Activated CD4-positive, alpha-beta memory T cell treated with anti-CD3 and anti-CD28 coated beads, Interleukin-2, amount 10 ng/mL, durations not matched to agents 7 days and 5 days (primary cell): ENCODE measurements around the gene TMEM214. TPM values are rescaled to one million over a fixed set of nuclear protein-coding genes. Genes with fewer than 3 reads are reported as not detected.

ENCODE experiments used
- CTCF ChIA-PET: fragments of 350-600 bp; sonication (Branson Sonifier 250); formaldehyde crosslinking; loops from one replicate; lab custom pipeline; 2021; ENCODE audit warnings: antibody characterized with exemption, inconsistent platforms; lab: Charles Lee
- POLR2A ChIA-PET: fragments of 350-600 bp; sonication (Branson Sonifier 250); formaldehyde crosslinking; loops from one replicate; lab custom pipeline; 2021; ENCODE audit warnings: antibody characterized with exemption; lab: Charles Lee
- DNase-seq: peaks from one replicate; pipeline ENCODE4 v3.0.0-alpha.2; 2020
- H3K27ac Mint-ChIP-seq: one replicate; pipeline ENCODE4 v1.8.0; 2021; ENCODE audit warnings: mild to moderate bottlenecking, mixed read lengths
- H3K27me3 Mint-ChIP-seq: one replicate; pipeline ENCODE4 v1.8.0; 2021; ENCODE audit warnings: mixed read lengths
- H3K36me3 Mint-ChIP-seq: one replicate; pipeline ENCODE4 v1.8.0; 2021; ENCODE audit warnings: low read depth, mixed read lengths
- H3K4me1 Mint-ChIP-seq: one replicate; pipeline ENCODE4 v1.8.0; 2021; ENCODE audit warnings: mixed read lengths
- H3K4me3 Mint-ChIP-seq: one replicate; pipeline ENCODE4 v1.8.0; 2021; ENCODE audit warnings: mild to moderate bottlenecking, mixed read lengths
- H3K9me3 Mint-ChIP-seq: one replicate; pipeline ENCODE4 v1.8.0; 2021; ENCODE audit warnings: mixed read lengths
- total RNA-seq, 2 experiments: library from RNA; stranded (reverse); gene quantifications; one replicate each; pipeline ENCODE4 v1.2.3, GENCODE V29; 2021

The TMEM214 gene
- total RNA-seq, 2 experiments from 2014 or later = 80.4 to 80.7 TPM

DNA sequence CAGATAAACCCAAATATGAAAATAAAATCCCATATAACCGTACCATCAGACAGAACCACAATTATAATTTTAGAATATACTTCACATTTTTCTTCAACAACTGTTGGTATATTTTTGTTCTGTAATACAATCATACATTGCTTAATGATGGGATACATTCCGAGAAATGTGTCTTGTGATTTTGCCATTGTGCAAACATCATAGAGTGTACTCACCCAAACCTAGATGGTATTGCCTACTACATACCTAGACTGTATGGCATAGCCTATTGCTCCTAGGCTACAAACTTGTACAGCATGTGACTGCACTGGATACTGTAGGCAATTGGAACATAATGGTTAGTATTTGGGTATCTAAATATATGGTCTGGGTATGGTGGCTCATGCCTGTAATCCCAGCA, 31.8 kb upstream of the TMEM214 start:
- CTCF ChIA-PET = no interaction called here

DNA sequence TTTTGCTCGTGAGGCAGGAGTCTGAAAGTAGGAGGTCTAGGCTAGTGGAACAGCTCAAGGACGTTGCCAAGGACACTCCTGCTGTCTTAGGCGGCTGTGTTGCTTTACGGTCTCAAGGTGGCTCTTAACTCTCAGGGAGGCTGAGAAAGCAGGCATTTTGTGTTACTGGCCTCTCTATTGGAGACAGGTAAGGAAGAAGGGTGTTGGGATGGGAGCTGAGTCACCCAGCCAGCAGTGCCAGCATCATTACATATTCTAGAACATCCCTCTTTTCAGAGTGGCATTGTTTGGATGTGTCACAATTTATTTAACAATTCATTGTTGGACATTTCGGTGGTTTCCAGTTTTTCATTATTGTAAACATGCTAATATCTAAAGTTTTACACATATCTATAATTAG, 30.8 kb upstream of the TMEM214 start:
- no peak overlapping the region for H3K4me3 Mint-ChIP-seq
- H3K36me3 Mint-ChIP-seq = no peaks in the 10 kb centered on the region
- ChIA-PET POLR2A (no interaction called here), CTCF (no interaction called here)
- DNase-seq = no peak
- peaks cover 15% of the 10 kb centered on the region for H3K27me3 Mint-ChIP-seq
- H3K9me3 Mint-ChIP-seq = no peaks in the 10 kb centered on the region
- no peaks in the 10 kb centered on the region for H3K4me1 Mint-ChIP-seq
- no peak overlapping the region for H3K27ac Mint-ChIP-seq

More for the DNA sequence above, 31.8 kb upstream of the TMEM214 start:
- H3K4me3 Mint-ChIP-seq = no peak overlapping the region
- no peaks in the 10 kb centered on the region for H3K36me3 Mint-ChIP-seq
- H3K27ac Mint-ChIP-seq = no peak overlapping the region
- peaks cover 12% of the 10 kb centered on the region for H3K27me3 Mint-ChIP-seq
- no peak for DNase-seq
- POLR2A ChIA-PET = no interaction called here
- H3K4me1 Mint-ChIP-seq = no peaks in the 10 kb centered on the region
- no peaks in the 10 kb centered on the region for H3K9me3 Mint-ChIP-seq

GRCh38 chr2:27003007-27003406, 29.8 kb upstream of the TMEM214 start:
- Mint-ChIP-seq H3K9me3 (no peaks in the 10 kb centered on the region), H3K4me1 (no peaks in the 10 kb centered on the region), H3K27me3 (peaks cover 23% of the 10 kb centered on the region), H3K36me3 (no peaks in the 10 kb centered on the region), H3K27ac (no peak overlapping the region), H3K4me3 (no peak overlapping the region)
- ChIA-PET CTCF (interaction anchor here (2.5 kb wide), 1 partner anchor 41 kb away, joined by 9 read pairs; no protein-coding TSS in a partner anchor), POLR2A (no interaction called here)
- no peak for DNase-seq

GRCh38 chr2:27003857-27004256, 28.9 kb upstream of the TMEM214 start:
- Mint-ChIP-seq H3K4me1 (no peaks in the 10 kb centered on the region), H3K27me3 (peaks cover 24% of the 10 kb centered on the region), H3K4me3 (no peak overlapping the region), H3K36me3 (no peaks in the 10 kb centered on the region), H3K27ac (no peak overlapping the region), H3K9me3 (no peaks in the 10 kb centered on the region)
- DNase-seq = no peak
- ChIA-PET POLR2A (no interaction called here), CTCF (interaction anchor here (0.7 to 2.5 kb wide), 3 partner anchors 12 to 42 kb away, joined by 4 to 9 read pairs (median 6); no protein-coding TSS in a partner anchor)

DNA sequence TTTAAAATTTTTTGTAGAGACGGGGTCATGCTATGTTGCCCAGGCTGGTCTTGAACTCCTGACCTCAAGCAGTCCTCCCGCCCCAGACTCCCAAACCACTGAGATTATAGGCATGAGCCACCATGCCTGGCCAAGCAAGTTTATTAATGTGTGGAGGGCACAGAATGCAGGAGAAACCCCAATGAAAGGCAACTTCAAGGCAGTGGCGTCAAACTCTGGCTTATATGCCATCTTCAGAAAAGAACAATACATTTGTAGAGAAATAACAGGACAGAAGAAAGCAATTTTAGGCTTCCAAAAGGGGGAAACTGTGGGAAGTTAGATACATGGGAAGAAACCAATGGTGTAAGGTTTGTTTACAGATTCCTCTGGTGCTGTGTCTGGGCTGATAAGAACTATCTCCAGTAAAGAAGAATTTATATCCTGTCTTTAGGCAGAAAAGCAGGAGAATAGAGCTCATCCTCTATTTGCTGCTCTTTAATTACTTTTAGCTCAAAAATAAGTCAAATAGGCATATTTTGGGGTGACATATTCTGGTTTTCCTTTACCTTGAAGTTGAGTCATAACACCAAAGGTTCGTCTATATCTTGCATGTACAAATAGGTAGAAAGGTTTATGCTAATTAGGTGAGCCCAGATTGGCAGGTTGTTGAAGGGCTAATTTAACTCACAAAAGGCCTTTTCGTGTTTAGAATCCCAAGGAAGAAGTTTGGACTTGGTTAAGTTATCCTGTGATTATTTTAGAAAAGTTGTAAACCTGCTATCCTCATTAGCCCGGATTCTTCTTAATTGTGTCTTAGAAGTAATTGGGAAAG, 26.0 kb upstream of the TMEM214 start:
- CTCF ChIA-PET = interaction anchor here (0.6 to 1.0 kb wide), 3 partner anchors 9 to 45 kb away, joined by 3 read pairs; no protein-coding TSS in a partner anchor
- DNase-seq = no peak
- no peaks in the 10 kb centered on the region for H3K9me3 Mint-ChIP-seq
- H3K4me3 Mint-ChIP-seq = no peak overlapping the region
- no peak overlapping the region for H3K27ac Mint-ChIP-seq
- H3K36me3 Mint-ChIP-seq = no peaks in the 10 kb centered on the region
- POLR2A ChIA-PET = no interaction called here
- peaks cover 25% of the 10 kb centered on the region for H3K27me3 Mint-ChIP-seq
- peaks cover 7% of the 10 kb centered on the region for H3K4me1 Mint-ChIP-seq

DNA sequence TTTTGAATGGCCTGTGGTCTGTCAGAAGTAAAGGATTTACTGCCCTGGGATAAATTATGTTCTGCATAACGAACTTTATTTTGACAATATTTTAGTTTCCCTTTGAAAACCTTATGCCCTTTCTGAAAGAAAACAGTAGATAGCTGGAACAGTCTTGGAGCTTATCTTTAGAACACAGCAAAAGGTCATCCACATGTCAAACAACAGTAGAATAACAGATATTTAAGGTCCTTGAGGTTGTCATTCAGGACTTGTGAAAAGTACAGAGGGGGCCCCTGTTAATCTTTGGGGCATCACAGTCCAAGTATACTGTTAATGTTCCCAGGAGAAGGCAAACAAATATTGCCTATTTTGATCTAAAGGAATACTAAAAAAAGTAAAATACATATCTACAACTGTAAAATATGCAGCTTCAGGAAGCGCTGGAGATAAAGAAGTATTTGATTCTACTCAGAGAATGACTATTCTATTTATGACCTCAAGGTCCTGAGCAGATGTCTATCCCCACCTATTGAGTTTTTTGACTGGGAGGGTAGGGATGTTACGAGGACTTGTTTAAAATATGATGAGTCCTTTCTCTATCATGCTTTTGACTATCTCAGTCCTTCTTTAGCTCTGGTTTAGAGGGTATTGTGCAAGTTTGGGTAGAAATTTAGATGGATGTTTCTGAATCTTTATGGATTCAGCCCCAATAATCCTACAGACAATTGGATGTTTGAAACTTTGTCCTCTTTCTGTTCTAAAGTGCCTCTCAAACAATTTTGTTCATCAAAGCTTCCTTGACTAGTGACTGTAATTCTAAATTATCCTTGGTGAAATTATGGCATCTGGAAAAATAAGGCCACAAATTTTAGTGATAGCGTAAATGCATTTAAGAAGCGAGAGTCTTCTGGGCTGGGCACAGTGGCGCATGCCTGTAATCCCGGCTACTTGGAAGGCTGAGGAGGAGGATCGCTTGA, 25.1 kb upstream of the TMEM214 start:
- peaks cover 7% of the 10 kb centered on the region for H3K4me1 Mint-ChIP-seq
- POLR2A ChIA-PET = no interaction called here
- CTCF ChIA-PET = interaction anchor here (1.0 kb wide), 1 partner anchor 46 kb away, joined by 3 read pairs; no protein-coding TSS in a partner anchor
- no peaks in the 10 kb centered on the region for H3K36me3 Mint-ChIP-seq
- no peak for DNase-seq
- peaks cover 25% of the 10 kb centered on the region for H3K27me3 Mint-ChIP-seq
- H3K27ac Mint-ChIP-seq = no peak overlapping the region
- no peaks in the 10 kb centered on the region for H3K9me3 Mint-ChIP-seq
- no peak overlapping the region for H3K4me3 Mint-ChIP-seq

GRCh38 chr2:27008678-27009077, 24.1 kb upstream of the TMEM214 start:
- H3K4me1 Mint-ChIP-seq = peaks cover 7% of the 10 kb centered on the region
- no peaks in the 10 kb centered on the region for H3K9me3 Mint-ChIP-seq
- H3K36me3 Mint-ChIP-seq = no peaks in the 10 kb centered on the region
- CTCF ChIA-PET = interaction anchor here (1.9 kb wide), 1 partner anchor 162 kb away, joined by 4 read pairs; no protein-coding TSS in a partner anchor
- no peak overlapping the region for H3K4me3 Mint-ChIP-seq
- DNase-seq = no peak
- peaks cover 25% of the 10 kb centered on the region for H3K27me3 Mint-ChIP-seq
- H3K27ac Mint-ChIP-seq = no peak overlapping the region
- POLR2A ChIA-PET = no interaction called here

DNA sequence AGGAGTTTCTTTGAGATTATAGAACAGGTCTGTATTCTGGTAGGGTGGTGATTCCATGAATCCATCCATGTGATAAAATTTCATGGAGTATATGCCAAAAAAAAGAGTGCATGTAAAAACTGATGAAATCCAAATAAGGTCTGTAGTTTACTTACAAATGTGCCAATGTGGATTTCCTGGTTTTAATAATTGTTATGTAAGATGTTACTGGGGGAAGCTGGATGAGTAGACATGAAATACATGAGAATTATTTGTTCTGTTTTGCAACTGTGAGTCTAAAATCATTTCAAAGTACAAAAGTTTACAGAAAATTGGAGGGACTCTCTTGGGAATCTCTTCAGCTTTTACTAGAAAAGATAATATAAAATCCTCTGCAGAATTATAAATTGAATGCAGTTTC, 23.7 kb upstream of the TMEM214 start:
- no peak overlapping the region for H3K4me3 Mint-ChIP-seq
- H3K27ac Mint-ChIP-seq = no peak overlapping the region
- H3K36me3 Mint-ChIP-seq = no peaks in the 10 kb centered on the region
- CTCF ChIA-PET = interaction anchor here (1.9 kb wide), 1 partner anchor 163 kb away, joined by 4 read pairs; no protein-coding TSS in a partner anchor
- no peaks in the 10 kb centered on the region for H3K9me3 Mint-ChIP-seq
- DNase-seq = no peak
- H3K27me3 Mint-ChIP-seq = peaks cover 25% of the 10 kb centered on the region
- H3K4me1 Mint-ChIP-seq = peaks cover 7% of the 10 kb centered on the region
- POLR2A ChIA-PET = no interaction called here

DNA sequence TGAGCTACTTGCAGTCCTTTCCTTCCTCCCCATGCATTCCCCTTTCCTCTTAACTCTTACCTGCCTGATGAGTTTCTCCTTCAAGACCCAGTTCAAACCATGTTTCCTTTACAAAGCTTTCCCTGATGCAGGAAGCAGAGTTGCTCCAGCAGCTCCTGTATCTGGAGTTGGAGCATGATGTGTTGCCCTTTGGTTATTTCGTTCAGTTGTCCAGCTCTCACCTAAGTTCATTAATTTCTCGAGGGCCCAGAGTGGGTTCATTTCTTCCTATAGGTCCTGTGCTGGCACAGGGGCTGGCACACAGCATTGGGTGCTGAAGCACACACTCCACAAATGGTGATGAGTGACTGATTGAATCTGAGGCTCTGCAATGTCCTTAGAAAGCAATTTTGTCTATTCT, 23.0 kb upstream of the TMEM214 start:
- DNase-seq = no peak
- Mint-ChIP-seq H3K4me3 (no peak overlapping the region), H3K36me3 (no peaks in the 10 kb centered on the region), H3K4me1 (peaks cover 7% of the 10 kb centered on the region), H3K9me3 (no peaks in the 10 kb centered on the region), H3K27me3 (peaks cover 24% of the 10 kb centered on the region), H3K27ac (no peak overlapping the region)
- POLR2A ChIA-PET = no interaction called here
- CTCF ChIA-PET = interaction anchor here (0.9 to 1.9 kb wide), 2 partner anchors 48 to 164 kb away, joined by 3 to 4 read pairs; no protein-coding TSS in a partner anchor

DNA sequence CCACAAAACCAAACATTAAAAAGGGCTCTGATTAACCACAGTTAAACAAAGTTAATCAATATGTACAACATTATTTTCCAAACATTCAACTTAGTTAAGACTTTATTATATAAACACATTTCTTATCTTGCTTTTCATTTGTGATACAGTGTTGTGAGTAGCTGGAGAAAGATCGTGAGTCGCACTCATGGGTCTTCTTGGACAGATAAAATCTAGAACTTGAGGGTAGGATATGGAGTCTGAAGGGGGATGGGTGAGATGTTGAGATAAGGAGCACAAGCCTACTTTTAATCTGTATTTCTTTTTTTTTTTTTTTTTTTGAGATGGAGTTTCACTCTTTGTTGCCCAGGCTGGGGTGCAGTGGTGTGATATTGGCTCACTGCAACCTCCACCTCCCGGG, 22.6 kb upstream of the TMEM214 start:
- peaks cover 24% of the 10 kb centered on the region for H3K27me3 Mint-ChIP-seq
- POLR2A ChIA-PET = no interaction called here

DNA sequence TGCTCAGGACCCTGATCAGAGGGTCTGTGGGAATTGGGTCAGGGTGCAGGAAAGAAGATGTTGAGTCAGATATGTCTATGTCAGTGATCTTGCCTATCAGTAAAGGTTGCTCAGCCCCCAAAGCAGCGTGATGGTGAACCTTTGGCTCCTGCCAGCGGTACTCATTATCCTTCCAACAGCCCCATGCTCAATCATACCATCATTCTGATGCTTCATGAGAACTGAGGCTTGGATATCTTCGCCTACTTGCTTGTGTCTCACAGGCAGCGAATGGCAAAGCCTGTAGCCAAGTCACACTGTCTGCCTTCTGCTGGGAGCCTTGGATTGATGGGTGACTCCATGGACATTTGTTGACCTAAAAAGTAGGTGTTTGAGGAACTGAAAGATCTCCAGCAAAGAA, 19.0 kb upstream of the TMEM214 start:
- H3K4me3 Mint-ChIP-seq = no peak overlapping the region
- DNase-seq = no peak
- CTCF ChIA-PET = interaction anchor here (0.9 to 8.1 kb wide), 2 partner anchors 15 to 51 kb away, joined by 4 to 115 read pairs; no protein-coding TSS in a partner anchor
- H3K27ac Mint-ChIP-seq = no peak overlapping the region
- H3K9me3 Mint-ChIP-seq = no peaks in the 10 kb centered on the region
- peaks cover 13% of the 10 kb centered on the region for H3K4me1 Mint-ChIP-seq
- H3K27me3 Mint-ChIP-seq = peaks cover 8% of the 10 kb centered on the region
- H3K36me3 Mint-ChIP-seq = no peaks in the 10 kb centered on the region
- POLR2A ChIA-PET = no interaction called here

More for the DNA sequence above, 22.6 kb upstream of the TMEM214 start:
- Mint-ChIP-seq H3K36me3 (no peaks in the 10 kb centered on the region), H3K4me1 (peaks cover 7% of the 10 kb centered on the region), H3K27ac (no peak overlapping the region), H3K9me3 (no peaks in the 10 kb centered on the region), H3K4me3 (no peak overlapping the region)
- no peak for DNase-seq
- CTCF ChIA-PET = interaction anchor here (0.9 to 1.9 kb wide), 2 partner anchors 48 to 164 kb away, joined by 3 to 4 read pairs; no protein-coding TSS in a partner anchor

- no peaks in the 10 kb centered on the region for H3K36me3 Mint-ChIP-seq
- no peak overlapping the region for H3K27ac Mint-ChIP-seq
- H3K9me3 Mint-ChIP-seq = no peaks in the 10 kb centered on the region
- ChIA-PET CTCF (interaction anchor here (1.5 to 8.1 kb wide), 2 partner anchors 10 to 53 kb away, joined by 4 to 115 read pairs; no protein-coding TSS in a partner anchor), POLR2A (no interaction called here)
- H3K27me3 Mint-ChIP-seq = no peaks in the 10 kb centered on the region
- H3K4me1 Mint-ChIP-seq = peaks cover 13% of the 10 kb centered on the region
- DNase-seq = no peak
- H3K4me3 Mint-ChIP-seq = no peak overlapping the region
These were observed 17.9 kb upstream of the TMEM214 start for GRCh38 chr2:27014771-27015433.
